Kidney epithelial cell (primary cell): ENCODE measurements around the gene TRAPPC12. TPM values are rescaled to one million over a fixed set of nuclear protein-coding genes. Genes with fewer than 3 reads are reported as not detected.

Experiments used
- DNase-seq: peaks from one replicate; pipeline ENCODE4 v3.0.0-alpha.2; 2010; ENCODE audit warnings: low read depth
- H3K27me3 ChIP-seq: 2 replicates; pipeline ENCODE4 v1.6.0; 2011; ENCODE audit warnings: low read length; ENCODE audit not compliant: control insufficient read depth, insufficient read depth
- H3K36me3 ChIP-seq: 2 replicates; pipeline ENCODE4 v1.5.1; 2011; ENCODE audit warnings: low read length; ENCODE audit not compliant: control insufficient read depth, insufficient read depth
- H3K4me3 ChIP-seq: 2 replicates; pipeline ENCODE4 v1.5.1; 2011; ENCODE audit warnings: low read depth, mild to moderate bottlenecking, control low read depth, low read length
- CTCF ChIP-seq: IDR thresholded peaks from 2 replicates; pipeline ENCODE4 v1.5.1; 2011; ENCODE audit warnings: mild to moderate bottlenecking, moderate library complexity, low read length, control low read depth, inconsistent platforms; ENCODE audit not compliant: insufficient read depth, poor library complexity, severe bottlenecking
- total RNA-seq: library from RNA; depleted of rRNA; stranded (reverse); fragments of >200 nt; gene quantifications from 2 replicates; pipeline ENCODE4 v1.2.3, GENCODE V29; 2015

TRAPPC12 gene
- total RNA-seq, 1 donor from 2014 or later = 47.7 TPM

- TF ChIP-seq CTCF = no peak
- no peak overlapping the region for H3K4me3 ChIP-seq
- DNase-seq = no peak
- H3K36me3 ChIP-seq = peaks cover 1% of the 10 kb centered on the region
- no peaks in the 10 kb centered on the region for H3K27me3 ChIP-seq
Observed at GRCh38 chr2:3469486-3469885, 90.0 kb downstream of the TRAPPC12 start.

DNA sequence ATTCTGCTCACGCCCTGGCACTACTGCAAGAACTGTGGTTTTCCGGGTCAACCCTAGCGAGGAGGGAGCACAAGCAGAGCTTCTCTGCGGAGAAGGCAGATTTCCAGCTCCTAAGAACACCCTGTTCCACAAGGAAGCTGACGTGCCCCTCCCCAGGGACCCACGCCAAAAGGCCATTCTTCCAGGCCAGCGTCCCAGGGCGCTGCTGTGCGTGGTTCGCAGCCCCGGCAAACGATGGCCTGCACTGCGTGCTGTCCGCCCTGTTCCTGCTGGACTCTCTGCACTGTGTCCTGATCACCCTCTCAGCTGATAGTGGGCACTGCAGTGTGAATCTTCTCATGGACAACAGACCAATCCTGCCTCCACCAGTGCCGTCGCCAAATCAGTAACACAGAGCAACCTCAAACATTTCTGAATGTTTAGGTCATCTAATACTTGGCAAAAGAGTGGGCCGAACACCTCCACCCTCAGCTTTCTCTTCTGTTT lies 90.7 kb downstream of the TRAPPC12 start:
- DNase-seq = no peak
- no peak for TF ChIP-seq CTCF
- no peaks in the 10 kb centered on the region for H3K27me3 ChIP-seq
- H3K36me3 ChIP-seq = peaks cover 1% of the 10 kb centered on the region
- no peak overlapping the region for H3K4me3 ChIP-seq

DNA sequence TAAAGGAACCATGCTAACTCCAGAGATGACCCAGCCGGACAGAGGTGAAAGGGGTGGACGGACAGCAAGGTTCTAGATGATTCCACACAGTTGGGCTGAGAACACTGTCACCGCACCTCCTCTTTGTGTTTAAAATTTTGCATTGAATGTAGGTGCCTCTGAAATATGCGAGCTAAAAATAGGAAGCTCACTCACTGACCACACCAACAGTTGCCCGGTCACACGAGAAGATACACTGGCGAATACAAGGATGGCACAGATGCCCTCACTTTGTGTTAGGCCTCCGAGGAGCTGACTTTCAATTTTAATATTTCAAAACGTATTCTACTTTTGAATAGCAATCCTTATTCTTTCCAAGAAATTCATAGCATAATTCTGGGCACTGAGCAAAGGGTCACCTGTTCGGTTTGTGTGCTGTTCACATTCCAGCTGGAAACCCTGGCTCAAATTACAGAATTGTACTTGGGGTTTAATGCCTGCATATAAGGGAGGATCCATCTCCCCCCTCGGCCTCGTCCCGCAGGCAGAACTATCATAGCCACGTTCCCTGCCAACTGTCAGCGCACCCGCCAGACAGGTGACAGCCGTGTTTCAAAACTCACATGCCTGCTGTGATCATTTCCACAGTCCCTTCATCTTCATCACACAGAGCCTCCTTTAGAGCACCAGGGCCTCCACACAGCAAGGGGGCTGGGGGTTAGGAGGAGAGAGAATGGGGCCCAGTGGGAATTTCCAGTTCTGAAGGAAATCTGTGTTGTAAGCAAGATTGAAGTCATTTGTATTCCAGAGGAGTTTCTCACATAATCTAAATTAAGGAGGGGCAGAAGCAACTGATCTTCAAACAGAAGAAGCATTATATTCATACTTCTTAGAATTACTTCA lies 91.6 kb downstream of the TRAPPC12 start:
- DNase-seq = no peak
- H3K27me3 ChIP-seq = no peaks in the 10 kb centered on the region
- no peak overlapping the region for H3K4me3 ChIP-seq
- H3K36me3 ChIP-seq = peaks cover 1% of the 10 kb centered on the region
- no peak for TF ChIP-seq CTCF

GRCh38 chr2:3472296-3472695 lies 92.8 kb downstream of the TRAPPC12 start:
- H3K27me3 ChIP-seq = no peaks in the 10 kb centered on the region
- DNase-seq = no peak
- peaks cover 1% of the 10 kb centered on the region for H3K36me3 ChIP-seq
- TF ChIP-seq CTCF = no peak
- H3K4me3 ChIP-seq = no peak overlapping the region

GRCh38 chr2:3472966-3473365 lies 93.5 kb downstream of the TRAPPC12 start:
- no peak for DNase-seq
- Histone ChIP-seq H3K27me3 (no peaks in the 10 kb centered on the region), H3K4me3 (no peak overlapping the region), H3K36me3 (peaks cover 1% of the 10 kb centered on the region)
- TF ChIP-seq CTCF = no peak
